ENCODE results near the gene RFX5.
A peak's percentile ranks its signal among the peaks of the same experiment; 100 is the strongest.

The RFX5 gene

DNA sequence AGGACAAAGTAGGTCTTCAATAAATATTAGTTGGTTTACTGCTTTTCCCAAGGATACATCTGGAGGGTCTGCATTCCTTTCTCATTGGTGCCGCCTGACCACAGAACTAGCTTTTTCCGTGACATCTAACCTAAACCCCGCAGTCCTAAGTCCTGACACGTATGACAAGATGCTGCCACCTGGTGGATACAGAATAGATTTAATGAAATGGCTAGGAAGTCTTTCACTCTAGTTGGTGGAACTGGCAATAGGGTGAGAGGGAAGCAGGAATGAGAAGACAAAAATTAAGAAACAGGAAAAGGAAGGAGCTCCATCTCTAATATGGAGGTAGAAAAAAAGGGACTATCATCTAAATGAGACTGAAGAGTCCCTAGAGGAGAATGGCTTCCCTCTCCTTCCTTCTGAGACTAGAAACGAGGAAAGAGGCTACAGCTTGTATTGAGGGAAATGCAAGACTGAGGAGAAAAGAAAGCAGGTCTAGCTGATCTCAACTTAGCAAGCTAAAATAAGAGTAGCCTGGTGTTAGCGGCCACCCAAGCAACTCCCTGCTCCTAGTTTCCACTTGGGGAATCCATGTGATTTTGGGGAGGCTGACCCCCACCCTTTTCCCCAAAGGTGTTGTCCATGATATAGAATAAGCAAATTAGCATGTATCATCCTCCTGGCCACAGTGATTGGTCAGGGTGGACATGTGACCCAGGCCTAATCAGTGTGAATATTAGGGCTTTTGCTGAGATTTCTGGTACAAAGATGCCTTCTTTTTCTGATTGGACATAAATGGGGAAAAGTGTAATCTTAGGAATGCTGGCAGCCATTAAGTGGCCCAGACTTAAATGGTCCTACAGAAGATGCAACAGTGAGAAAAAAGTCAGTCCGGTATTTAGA, 5.9 kb downstream of the RFX5 start:
- H2AFZ ChIP-seq (ENCODE audit: low read length) = no peak overlapping the region
- no peaks in the 10 kb centered on the region for H3K9me2 ChIP-seq (replicated peaks; ENCODE audit: low read depth, low read length)
- peaks cover 23% of the 10 kb centered on the region for H4K20me1 ChIP-seq (ENCODE audit: insufficient read depth, low read length, poor library complexity, severe bottlenecking)
- H3K9me3 ChIP-seq (ENCODE audit: insufficient read depth, low read depth, low read length) = no peaks in the 10 kb centered on the region
- H3K4me3 ChIP-seq (ENCODE audit: low read length, poor library complexity, severe bottlenecking) = no peak overlapping the region
- H3K4me1 ChIP-seq (ENCODE audit: insufficient read depth, low read length, poor library complexity, severe bottlenecking) = peaks cover 22% of the 10 kb centered on the region
- H3K9ac ChIP-seq (ENCODE audit: low read depth, low read length, poor library complexity, severe bottlenecking) = no peak overlapping the region
- TF ChIP-seq EZH2phosphoT487 (IDR thresholded peaks at IDR 0.05; ENCODE audit: borderline replicate concordance) (no peak), CTCF (conservative IDR thresholded peaks at IDR 0.05; ENCODE audit: low read length) (peak; percentile 86)
- peaks cover 12% of the 10 kb centered on the region for H3F3A ChIP-seq (ENCODE audit: low read depth)
- H3K36me3 ChIP-seq (ENCODE audit: insufficient read depth, low read length) = peaks cover 28% of the 10 kb centered on the region; the same call in 1 of the 2 replicates
- H3K27me3 ChIP-seq (ENCODE audit: insufficient read depth, low read length, poor library complexity, severe bottlenecking) = no peaks in the 10 kb centered on the region
- H3K79me2 ChIP-seq (ENCODE audit: insufficient read depth, low read length) = peaks cover 27% of the 10 kb centered on the region
- H3K4me2 ChIP-seq (ENCODE audit: low read depth, low read length, poor library complexity, severe bottlenecking) = no peak overlapping the region

GRCh38 chr1:151336556-151336955, 10.5 kb downstream of the RFX5 start:
- Histone ChIP-seq H3K79me2 (ENCODE audit: insufficient read depth, low read length) (no peaks in the 10 kb centered on the region), H4K20me1 (ENCODE audit: insufficient read depth, low read length, poor library complexity, severe bottlenecking) (no peaks in the 10 kb centered on the region), H3K9me3 (ENCODE audit: insufficient read depth, low read depth, low read length) (no peaks in the 10 kb centered on the region), H3K4me1 (ENCODE audit: insufficient read depth, low read length, poor library complexity, severe bottlenecking) (peaks cover 3% of the 10 kb centered on the region), H3K27me3 (ENCODE audit: insufficient read depth, low read length, poor library complexity, severe bottlenecking) (no peaks in the 10 kb centered on the region), H3K9me2 (replicated peaks; ENCODE audit: low read depth, low read length) (no peaks in the 10 kb centered on the region), H3K36me3 (ENCODE audit: insufficient read depth, low read length) (no peaks in the 10 kb centered on the region), H3K9ac (ENCODE audit: low read depth, low read length, poor library complexity, severe bottlenecking) (no peak overlapping the region), H2AFZ (ENCODE audit: low read length) (no peak overlapping the region), H3K4me2 (ENCODE audit: low read depth, low read length, poor library complexity, severe bottlenecking) (no peak overlapping the region), H3F3A (ENCODE audit: low read depth) (peaks cover 6% of the 10 kb centered on the region), H3K4me3 (ENCODE audit: low read length, poor library complexity, severe bottlenecking) (no peak overlapping the region)
- TF ChIP-seq EZH2phosphoT487 (IDR thresholded peaks at IDR 0.05; ENCODE audit: borderline replicate concordance) (no peak), CTCF (conservative IDR thresholded peaks at IDR 0.05; ENCODE audit: low read length) (no peak)

DNA sequence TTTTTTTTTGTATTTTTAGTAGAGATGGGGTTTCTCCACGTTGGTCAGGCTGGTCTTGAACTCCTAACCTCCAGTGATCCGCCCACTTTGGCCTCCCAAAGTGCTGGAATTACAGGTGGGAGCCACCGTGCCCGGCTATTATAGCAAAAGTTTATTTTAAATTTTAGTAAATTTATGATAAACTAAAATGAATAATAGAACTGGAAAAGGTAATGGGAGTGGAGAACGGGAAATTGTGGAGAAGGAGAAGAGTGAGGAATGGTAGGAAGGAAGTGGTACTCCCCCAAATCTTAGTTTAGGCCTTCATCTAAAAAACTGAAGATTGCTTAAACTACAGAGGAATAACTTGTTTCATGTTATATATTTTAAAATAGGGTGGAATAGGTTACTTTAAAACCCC, 12.2 kb downstream of the RFX5 start:
- no peak overlapping the region for H3K4me2 ChIP-seq (ENCODE audit: low read depth, low read length, poor library complexity, severe bottlenecking)
- no peaks in the 10 kb centered on the region for H3K36me3 ChIP-seq (ENCODE audit: insufficient read depth, low read length)
- H2AFZ ChIP-seq (ENCODE audit: low read length) = no peak overlapping the region
- no peaks in the 10 kb centered on the region for H3K4me1 ChIP-seq (ENCODE audit: insufficient read depth, low read length, poor library complexity, severe bottlenecking)
- no peaks in the 10 kb centered on the region for H3K27me3 ChIP-seq (ENCODE audit: insufficient read depth, low read length, poor library complexity, severe bottlenecking)
- H3K9me3 ChIP-seq (ENCODE audit: insufficient read depth, low read depth, low read length) = no peaks in the 10 kb centered on the region
- no peak for TF ChIP-seq EZH2phosphoT487 (IDR thresholded peaks at IDR 0.05; ENCODE audit: borderline replicate concordance)
- no peak for TF ChIP-seq CTCF (conservative IDR thresholded peaks at IDR 0.05; ENCODE audit: low read length)
- H3K79me2 ChIP-seq (ENCODE audit: insufficient read depth, low read length) = no peaks in the 10 kb centered on the region
- H3K4me3 ChIP-seq (ENCODE audit: low read length, poor library complexity, severe bottlenecking) = no peak overlapping the region
- H3K9ac ChIP-seq (ENCODE audit: low read depth, low read length, poor library complexity, severe bottlenecking) = no peak overlapping the region
- no peaks in the 10 kb centered on the region for H3K9me2 ChIP-seq (replicated peaks; ENCODE audit: low read depth, low read length)
- H3F3A ChIP-seq (ENCODE audit: low read depth) = no peaks in the 10 kb centered on the region; the same call in 1 of the 2 replicates
- H4K20me1 ChIP-seq (ENCODE audit: insufficient read depth, low read length, poor library complexity, severe bottlenecking) = no peaks in the 10 kb centered on the region
